Measurements from ENCODE around the gene EPB41.
"Not testable (repeated sequence)": the region's sequence is repeated elsewhere in the genome, so short reads cannot be mapped to it uniquely, and the experiment has no call there.

EPB41 gene

DNA sequence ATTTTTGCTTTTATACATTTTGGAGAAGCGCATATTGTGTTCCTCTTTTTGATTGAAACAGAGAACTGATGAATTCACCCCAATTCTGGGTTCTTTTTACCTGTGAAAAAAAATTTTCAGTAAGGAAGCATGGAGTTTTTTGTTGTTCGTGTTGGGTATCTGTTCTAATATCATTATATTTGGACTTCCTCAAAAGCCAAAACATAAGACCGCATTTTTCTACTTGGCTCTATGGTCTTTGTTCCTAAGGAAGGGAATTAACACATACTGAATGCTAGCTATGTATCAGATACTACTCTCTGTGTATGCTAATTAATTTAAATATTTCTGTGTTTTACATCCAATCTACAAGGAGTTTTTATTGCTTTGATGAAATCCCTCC lies 12.9 kb downstream of the EPB41 start:
- DNase-seq (ENCODE audit: low read depth in 2 of 2), result no peak

DNA sequence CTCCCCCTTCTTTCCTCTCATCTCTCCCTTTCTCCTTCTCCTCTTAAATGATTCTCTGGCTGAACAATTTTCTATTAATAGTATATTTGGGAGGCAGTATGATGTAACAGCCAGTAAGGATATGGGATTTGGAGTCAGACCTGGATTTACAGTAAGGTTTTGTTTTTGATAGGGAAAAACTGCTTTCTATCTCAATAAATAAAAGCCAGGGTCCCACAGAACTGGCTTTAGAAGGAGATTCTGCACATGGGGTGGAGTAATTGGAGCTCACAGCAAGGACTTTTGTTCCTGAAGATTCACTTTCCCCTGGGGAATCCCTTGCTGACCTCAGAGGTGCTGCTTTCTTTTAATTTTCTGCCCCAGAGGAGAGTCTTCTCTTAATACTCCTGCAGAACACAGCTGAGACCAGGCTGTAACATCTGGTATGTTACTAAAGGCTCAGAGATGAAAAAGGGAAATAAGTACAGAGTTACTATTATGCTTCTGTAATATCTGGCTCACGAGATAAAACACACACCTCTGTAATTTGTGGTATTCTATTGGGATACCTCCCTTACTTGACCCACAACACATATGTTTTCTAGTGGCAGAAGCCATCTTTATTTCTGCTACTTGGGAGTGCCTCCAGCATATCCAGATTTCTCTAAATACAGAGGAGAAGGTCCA lies 13.4 kb downstream of the EPB41 start:
- DNase-seq (ENCODE audit: low read depth in 2 of 2), result no peak

DNA sequence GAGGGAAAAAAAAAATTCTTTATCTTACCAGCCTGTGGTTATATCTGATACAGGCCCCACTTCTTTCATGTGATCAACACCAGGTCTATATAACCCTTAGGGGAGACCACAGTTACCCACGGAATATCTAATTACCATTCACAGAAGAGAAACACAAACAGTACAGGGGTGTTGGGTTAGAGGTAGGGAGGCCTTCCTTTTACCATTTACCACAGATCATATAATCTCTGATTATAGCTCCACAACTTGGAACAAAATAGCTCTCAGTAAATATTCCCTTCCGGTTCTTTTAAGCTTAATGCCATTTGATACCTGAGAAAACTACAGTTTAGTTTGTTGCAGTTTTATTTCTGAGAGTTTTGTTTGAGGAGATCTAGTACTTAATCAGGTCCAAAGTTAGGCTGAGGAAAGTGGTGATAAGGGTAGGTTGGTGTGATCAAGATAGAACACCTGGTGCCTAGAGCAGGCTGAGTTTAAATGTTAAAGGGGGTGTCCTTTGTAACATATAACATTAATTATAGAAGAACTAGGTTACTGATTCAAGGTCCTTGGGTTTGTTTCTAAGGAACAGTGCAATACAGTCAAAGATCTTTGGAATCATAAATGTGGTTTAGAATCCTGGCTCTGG lies 14.1 kb downstream of the EPB41 start:
- DNase-seq (ENCODE audit: low read depth in 2 of 2), result no peak

DNA sequence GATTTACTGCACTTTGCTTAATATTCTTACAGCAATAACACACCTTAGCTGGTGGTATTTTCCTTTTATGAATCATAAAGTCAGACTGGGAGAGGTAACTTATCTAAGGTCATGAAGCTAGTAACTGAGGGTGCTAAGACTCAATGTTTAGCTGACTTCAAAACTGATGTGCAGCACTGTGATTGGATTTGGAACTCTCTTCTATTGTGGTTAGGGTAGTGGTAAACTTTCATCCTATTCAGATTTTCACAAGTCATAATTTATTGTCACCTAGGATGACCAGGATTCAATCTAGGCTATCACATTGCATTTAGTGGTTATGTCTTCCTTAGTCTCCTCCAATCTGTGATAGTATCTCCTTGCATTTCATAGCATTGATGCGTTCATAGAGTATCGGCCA lies 18.9 kb downstream of the EPB41 start:
- DNase-seq (ENCODE audit: low read depth in 2 of 2), result no peak

DNA sequence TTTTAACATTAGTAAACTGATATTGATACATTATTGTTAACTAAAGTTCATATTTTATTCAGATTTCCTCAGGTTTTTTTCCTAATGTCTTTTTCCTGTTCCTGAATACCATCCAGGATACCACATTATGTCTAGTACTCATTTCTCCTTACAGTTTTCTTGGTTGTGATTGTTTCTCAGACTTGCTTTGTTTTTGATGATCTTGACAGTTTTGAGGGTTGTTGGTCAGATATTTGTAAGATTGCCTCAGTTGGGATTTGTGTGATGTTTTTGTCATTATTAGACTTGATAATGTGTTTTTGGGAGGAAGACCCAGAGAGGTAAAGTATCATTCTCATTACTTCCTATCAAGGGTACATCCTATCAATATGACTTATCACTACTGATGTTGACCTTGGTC lies 19.5 kb downstream of the EPB41 start:
- no peak for DNase-seq (ENCODE audit: low read depth in 2 of 2)

DNA sequence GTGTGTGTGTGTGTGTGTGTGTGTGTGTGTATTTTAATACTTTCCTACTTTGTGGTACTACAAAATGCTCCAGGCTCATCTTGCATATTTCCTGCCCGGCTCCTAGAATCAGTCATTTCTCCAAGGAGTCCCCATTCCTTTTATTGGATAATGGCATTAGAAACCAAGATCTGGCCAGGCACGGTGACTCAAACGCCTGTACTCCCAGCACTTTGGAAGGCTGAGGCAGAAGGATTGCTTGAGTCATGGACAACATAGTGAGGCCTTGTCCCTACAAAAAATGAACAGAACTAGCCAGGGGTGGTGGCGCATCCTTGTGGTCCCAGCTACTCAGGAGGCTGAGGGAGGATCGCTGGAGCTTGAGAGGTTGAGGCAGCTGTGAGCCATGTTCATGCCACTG lies 20.3 kb downstream of the EPB41 start:
- no peak for DNase-seq (ENCODE audit: low read depth in 2 of 2)

DNA sequence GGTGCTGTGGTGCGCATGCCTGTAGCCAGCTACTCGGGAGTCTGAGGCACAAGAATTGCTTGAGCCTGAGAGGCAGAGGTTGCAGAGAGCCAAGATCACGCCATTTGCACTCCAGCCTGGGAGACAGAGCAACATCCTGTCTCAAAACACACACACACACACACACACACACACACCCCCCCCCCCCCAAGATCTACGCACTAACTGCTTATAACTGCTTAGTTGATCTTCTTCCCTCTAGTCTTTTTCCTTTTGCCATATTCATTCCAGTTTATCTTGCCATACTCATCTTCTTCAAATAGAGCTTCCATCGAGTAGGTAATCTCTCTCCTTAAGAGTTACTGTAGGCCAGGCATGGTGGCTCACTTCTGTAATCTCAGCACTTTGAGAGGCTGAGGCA lies 20.9 kb downstream of the EPB41 start:
- no peak for DNase-seq (ENCODE audit: low read depth in 2 of 2)

DNA sequence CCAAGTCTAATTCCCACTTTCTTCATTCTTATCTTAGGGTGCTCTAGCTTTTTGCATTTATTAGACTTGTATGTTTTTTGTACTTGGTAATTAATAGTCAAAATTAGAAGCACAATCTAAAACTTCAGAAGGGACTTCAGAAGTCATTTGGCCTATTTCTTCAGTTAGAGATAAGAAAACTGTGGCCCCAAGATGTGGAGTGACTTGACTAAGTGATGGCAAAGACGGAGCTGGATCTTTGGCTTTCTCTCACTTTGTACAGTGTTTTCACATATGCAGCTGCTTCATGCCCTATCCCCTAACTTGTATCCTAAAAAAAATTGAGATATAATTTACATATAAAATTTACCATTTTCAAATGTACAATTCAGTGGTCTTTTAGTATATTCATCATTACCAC lies 21.7 kb downstream of the EPB41 start:
- no peak for DNase-seq (ENCODE audit: low read depth in 2 of 2)

DNA sequence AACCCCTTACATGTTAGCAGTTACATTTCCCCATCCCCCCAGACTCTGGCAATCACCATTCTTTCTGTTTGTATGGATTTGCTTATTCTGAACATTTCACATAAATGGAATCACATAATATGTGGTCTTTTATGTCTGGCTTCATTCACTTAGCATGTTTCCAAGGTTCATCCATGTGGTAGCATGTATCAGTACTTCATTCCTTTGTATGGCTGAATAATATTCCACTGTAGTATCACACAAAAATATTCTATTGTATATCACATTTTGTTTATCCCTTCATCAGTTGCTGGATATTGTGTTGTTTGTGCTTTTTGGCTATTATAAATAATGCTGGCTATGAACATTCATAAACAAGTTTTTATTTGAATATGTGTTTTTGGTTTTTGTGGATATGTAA lies 22.2 kb downstream of the EPB41 start:
- no peak for DNase-seq (ENCODE audit: low read depth in 2 of 2)

DNA sequence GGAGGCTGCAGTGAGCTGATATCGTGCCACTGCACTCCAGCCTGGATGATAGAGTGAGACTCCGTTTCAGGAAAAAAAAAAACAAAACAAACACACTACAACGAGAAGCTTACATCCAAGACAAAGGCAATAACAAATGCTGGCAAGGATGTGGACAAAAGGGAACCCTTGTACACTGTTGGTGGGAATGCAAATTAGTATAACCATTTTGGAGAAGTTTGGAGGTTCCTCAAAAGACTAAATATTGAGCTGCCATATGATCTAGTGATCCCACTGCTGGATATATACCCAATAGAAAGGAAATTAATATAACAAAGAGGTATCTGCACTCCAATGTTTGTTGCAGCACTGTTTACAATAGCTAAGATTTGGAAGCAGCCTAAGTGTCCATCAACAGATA lies 29.2 kb downstream of the EPB41 start:
- DNase-seq (ENCODE audit: low read depth in 2 of 2), result not testable (repeated sequence)

DNA sequence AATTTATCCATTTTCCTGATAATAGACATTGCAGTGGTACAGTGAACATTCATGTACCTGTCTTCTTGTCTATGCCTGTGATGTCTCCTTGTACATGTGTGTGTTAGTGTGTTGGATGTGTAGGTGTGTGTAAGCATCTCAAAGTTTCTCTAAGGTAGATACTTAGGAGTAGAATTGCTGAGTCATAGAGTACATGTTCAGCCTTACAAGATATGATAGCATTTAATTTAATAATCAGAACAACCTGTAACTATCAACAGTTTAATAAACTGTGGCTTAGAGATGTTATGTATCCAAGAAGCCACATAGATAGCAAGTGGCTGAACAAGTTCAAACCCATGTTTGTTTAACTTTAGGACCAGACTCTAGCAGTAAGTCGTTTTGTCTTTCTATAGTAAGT lies 35.6 kb downstream of the EPB41 start:
- DNase-seq (ENCODE audit: low read depth in 2 of 2), result no peak

DNA sequence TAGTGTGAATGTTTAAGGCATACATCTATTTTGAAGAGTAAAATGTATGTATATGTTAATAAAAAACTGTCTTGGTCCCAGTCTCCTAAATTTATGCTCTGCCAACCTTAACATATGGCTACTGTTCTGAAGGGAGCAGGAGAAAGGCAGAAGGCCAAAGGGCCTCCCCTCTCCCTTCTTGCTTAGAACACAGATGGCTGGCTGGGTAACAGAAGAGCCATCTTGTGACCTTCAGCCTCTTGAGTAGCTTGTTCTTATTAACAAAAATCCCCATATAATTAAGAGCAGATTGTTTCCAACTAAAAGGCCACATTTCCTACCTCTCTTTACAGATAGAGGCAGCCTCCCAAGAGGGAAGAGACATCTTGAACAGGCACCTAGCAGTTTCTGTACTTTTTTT lies 36.1 kb downstream of the EPB41 start:
- no peak for DNase-seq (ENCODE audit: low read depth in 2 of 2)

DNA sequence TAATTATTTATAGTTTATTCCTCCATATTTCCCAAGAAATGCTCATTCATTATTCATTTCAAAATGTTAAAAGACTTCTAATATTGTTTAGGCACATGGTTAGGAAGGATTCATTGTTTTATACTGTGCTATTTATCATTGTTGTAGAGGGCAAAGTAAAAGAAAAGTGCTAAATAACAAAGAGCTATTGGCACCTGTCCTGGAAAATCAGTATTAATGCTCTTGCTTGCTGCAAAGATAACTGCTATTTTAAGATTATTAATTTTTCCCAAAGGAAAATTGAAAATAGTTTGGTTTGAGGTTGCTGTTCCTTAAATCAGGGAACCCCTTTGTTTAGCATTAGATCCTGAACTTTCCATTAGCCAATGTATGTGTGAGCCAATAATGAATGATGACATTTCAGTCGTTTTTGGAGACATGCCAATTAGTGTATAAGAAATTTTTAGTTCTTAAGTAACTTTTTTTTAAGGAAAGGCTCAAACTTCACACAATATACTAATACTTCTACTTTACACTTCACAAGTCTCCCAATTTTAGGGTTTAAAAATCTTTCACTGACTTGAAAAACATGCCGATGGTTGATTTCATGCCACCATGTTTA lies 39.9 kb downstream of the EPB41 start:
- no peak for DNase-seq (ENCODE audit: low read depth in 2 of 2)

DNA sequence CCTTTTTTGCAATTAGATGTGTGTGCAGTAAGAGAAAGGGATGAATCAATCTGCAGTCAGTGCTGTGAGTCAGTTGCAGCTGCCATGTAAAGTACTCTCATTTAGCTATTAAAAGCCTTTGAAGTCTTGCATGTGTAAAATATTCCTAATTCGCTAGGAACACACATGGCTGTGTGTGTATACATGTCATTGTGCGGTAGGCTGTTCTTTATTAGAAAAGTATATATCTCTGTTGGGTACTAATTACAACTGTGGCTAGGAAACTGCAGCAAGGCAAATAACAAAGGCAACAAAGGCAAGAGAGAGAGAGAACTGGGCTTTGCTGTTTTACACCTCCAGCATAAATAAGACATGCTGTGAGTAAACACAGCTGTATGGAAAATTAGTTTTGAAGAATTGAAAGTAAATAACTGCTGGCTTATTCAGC lies 41.7 kb downstream of the EPB41 start:
- DNase-seq (ENCODE audit: low read depth in 2 of 2), result no peak

DNA sequence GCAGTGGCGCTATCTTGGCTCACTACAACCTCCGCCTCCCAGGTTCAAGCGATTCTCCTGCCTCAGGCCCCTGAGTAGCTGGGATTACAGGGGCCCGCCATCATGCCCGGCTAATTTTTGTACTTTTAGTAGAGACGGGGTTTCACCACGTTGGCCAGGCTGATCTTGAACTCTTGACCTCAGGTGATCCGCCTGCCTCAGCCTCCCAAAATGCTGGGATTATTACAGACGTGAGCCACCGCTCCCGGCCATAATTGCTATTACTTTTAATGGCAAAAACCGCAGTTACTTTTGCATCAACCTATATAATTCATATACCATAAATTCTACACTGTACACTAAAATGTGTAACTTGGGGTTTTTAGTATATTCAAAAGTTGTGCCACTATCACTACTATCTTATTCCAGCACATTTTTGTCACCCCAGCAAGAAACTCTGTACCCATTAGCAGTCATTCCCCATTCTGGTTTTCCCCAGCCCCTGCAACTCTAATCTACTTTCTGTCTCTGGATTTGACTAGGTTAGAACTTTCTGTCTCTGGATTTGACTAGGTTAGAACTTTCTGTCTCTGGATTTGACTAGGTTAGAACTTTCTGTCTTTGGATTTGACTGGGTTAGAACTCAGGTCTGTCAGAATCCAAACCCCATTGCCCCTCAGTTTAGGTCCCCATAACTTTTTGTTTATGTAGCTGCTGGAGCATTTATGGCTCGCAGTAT lies 47.9 kb downstream of the EPB41 start:
- DNase-seq (ENCODE audit: low read depth in 2 of 2), result not testable (repeated sequence)

DNA sequence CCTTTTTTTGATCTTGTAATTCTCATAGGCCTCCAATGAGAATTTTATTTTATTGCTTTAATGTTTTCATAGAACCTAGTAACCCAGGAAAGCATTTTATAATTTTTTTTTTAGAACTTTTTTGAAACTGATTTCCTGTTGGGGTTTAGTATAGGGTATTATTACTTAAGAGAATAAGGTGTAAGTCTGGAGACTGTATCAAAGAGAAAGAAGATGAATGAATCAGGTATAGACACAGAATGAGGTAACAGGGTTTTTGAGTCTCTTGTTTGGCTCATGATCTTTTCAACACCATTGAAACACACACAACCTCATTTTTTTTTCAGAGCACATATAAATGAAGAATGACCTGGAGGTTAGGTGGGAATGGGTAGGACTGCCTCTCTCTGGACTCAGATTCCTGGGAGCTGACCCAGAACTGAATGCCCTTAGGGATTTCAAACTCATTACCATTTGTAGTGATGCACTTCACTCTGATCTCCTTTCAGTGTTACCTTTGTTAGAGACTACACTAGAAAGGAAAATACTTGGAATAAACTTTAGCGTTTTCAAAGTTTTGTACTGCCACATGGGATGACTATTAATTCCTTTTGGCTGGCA lies 51.0 kb downstream of the EPB41 start:
- DNase-seq (ENCODE audit: low read depth in 2 of 2), result no peak

DNA sequence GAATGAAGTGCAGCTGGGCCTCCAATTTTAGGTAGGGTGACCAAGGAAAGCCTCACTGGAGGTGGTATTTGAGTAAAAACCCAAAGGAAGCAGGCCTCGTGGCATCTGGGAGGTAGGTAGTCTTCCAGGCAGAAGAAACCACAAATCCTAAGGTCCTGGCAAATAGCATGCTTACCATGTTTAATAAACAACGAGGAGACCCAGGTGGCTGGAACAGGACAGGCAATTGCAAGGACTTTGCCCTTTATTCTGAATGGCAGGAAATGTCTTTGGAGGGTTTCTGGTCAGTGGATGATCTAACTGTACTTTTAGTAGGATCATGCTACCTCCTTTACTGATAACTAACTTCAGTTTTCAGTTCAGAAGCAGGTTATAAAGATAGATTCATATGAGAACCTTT lies 52.2 kb downstream of the EPB41 start:
- no peak for DNase-seq (ENCODE audit: low read depth in 2 of 2)

DNA sequence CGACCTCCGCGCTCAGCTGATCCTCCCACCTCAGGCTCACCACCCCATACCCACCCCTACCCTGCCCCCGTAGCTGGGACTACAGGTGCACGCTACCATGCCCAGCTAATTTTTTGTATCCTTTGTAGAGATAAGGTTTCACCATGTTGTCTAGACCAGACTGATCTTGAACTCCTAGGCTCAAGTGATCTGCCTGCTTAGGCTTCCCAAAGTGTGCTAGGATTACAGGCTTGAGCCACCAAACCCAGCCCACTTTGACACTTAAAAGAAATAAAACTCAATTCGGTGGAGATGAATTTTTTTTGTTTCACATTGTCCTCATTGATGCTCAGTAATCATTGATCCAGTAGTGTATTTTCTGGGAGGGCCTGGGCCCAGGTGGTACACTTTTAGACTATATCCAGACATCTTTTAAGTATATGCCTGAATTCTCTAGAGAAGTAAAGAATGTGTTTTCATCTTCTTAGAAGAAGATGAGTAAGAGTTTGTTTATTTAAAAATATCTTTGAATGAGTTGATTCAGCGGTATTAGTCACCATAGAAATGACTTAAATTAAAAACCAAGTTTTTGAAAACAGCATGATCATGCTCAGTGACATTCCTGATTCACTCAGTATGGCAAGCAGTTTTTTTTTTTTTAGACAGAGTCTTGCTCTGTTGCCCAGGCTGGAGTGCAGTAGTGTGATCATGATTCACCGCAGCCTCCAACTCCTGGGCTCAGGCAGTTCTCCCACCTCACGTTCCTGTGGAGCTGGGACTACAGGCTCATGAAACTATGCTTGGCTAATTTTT lies 57.8 kb downstream of the EPB41 start:
- no peak for DNase-seq (ENCODE audit: low read depth in 2 of 2)

DNA sequence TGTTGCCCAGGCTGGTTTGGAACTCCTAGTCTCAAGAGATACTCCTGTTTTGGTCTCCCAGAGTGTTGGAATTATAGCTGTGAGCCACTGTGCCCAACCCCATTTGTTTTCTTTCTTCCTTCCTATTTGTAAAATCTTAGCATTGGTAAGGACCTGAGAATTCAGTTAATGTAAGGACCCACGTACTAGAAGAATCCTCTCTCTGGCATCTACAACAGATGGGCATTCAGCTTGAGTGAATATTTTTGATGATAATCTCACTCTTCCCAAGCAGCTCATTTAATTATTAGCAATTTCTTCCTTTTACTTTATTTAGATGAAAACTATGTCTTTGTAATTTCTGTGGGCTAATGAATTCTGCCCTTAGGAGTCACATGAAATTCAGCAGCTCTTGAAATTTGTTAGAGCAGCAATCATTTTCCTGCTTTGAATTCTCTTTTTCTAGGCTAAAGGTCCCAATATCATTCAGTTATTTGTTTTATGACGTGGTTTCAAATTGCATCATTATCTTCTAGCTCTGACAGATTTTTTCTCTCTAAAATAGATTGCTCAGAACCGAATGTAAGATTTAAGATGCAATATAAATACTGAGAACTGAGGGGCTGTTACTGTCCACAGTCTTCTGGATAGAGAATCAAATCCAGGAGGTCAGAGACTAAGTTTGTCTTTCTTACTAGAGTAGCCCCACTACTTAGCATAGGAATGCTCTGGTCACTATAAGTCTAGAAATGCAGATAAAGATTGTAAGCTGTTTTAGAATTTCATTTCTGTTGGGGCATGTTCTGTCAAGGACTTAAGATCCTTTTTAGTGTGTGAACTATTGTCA lies 59.4 kb downstream of the EPB41 start:
- DNase-seq (ENCODE audit: low read depth in 2 of 2), result no peak

DNA sequence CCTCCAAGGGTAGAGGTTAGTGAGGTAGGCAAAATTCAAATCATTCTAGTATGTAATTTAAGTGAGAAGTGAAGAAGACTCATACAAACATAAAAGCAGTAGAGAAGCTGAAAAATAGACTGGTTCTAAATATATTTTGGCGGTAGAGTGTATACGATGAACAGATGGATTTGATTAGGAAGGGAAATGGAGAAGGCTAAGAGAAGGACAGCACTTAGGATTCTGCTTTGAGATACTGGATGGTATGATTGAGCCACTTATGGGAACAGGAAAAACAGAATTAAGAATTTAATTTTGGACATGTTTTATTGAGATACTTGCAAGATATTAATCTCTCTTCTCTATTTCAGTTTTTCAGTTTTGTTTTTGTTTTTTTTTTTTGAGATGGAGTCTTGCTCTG lies 60.1 kb downstream of the EPB41 start:
- no peak for DNase-seq (ENCODE audit: low read depth in 2 of 2)

DNA sequence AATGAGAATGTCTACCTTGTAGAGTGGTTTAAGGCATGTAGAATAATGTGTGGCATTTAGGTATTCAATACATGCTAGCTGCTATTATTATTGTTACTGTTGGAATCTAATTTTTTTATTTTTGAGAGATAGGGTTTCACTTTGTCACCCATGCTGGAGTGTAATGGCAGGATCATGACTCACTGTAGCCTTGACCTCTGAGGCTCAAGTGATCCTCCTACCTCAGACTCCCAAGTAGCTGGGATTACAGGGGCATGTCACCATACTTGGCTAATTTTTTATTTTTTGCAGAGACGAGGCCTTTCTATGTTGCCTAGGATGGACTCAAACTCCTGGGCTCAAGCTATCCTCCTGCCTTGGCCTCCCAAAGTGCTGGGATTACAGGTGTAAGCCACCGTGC lies 61.9 kb downstream of the EPB41 start:
- DNase-seq (ENCODE audit: low read depth in 2 of 2), result no peak
